GM11168 (cell line): ENCODE measurements around the gene FAM156A.
"Not testable (repeated sequence)": the region's sequence is repeated elsewhere in the genome, so short reads cannot be mapped to it uniquely, and the experiment has no call there.

ENCODE experiments used
- in situ Hi-C: fragments of 300-500 bp; cut with MboI; formaldehyde crosslinking; loops from one replicate; pipeline ENCODE4 v1.12.0; 2022; ENCODE audit warnings: low sequenced_read_pairs; ENCODE audit not compliant: unreplicated experiment

Gene FAM156A

GRCh38 chrX:52967922-52968321, 9.6 kb upstream of the FAM156A start:
- in situ Hi-C loops: not testable (repeated sequence)

GRCh38 chrX:52966993-52967738, 8.8 kb upstream of the FAM156A start:
- in situ Hi-C loops: not testable (repeated sequence)

DNA sequence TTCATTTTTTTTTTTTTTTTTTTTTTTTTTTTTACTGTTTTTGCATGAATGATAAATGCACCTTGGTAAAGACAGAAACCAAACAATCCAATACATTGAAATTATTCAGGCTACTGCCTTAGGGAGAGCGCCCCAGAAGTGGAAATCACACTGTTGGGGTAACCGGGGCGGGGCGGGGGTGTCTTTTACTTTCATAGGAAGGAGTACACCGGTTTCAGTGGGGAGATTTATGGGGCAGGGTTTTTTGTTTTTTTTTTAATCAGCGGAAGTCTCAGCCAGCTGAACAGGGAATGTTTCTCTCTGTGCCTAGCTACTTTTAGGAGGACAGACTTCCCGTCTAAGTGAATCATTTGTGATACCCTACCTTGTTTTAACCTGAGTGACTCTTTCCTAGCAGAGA, 643 bp upstream of the FAM156A start:
- in situ Hi-C loops: not testable (repeated sequence)

- in situ Hi-C loops: not testable (repeated sequence)
Measured at GRCh38 chrX:52949884-52950283, 8.4 kb downstream of the FAM156A start.

GRCh38 chrX:52949325-52949724, 9.0 kb downstream of the FAM156A start:
- in situ Hi-C loops: not testable (repeated sequence)

DNA sequence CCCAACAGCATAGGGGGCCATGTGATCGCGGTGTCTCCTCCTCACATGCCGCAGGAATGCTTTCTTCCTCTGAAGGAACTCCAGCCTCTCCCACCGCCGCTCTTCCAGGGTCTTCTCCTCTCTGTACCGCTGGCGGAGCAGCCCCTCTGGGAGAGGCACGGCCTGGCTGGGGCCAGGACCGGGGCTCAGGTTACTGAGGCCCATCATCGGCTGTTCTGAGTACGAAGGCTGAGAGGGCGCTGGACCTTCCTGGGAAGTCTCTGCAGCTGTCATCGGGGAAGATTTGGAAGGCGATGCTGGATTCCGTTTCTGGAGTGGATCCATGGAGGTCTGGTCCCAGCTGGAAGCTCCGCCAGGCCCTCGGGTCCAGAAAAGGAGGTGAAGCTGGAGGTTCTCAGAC, 10.1 kb downstream of the FAM156A start:
- in situ Hi-C loops: not testable (repeated sequence)

GRCh38 chrX:52947501-52947900, 10.8 kb downstream of the FAM156A start:
- in situ Hi-C loops: not testable (repeated sequence)

GRCh38 chrX:52945838-52946494, 12.4 kb downstream of the FAM156A start:
- in situ Hi-C loops: not testable (repeated sequence)

GRCh38 chrX:52941728-52942127, 16.6 kb downstream of the FAM156A start:
- in situ Hi-C loops: not testable (repeated sequence)

DNA sequence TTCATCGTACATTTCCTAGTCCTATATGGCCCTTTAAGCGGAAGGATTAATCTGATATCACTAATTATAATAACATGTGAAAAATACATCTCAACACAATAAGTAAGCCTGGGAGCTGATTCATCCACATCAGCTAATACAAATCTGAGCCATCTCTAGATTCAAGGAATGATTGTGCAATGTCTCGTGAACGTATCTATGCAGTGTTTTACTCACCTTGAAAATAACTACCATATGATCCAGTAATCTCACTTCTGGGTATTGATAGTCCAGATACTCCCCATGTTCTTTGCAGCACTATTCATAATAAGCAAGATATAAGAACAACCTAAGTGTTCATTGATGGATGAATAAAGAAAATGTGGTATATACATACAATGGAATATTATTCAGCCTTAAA, 17.6 kb downstream of the FAM156A start:
- in situ Hi-C loops: not testable (repeated sequence)

DNA sequence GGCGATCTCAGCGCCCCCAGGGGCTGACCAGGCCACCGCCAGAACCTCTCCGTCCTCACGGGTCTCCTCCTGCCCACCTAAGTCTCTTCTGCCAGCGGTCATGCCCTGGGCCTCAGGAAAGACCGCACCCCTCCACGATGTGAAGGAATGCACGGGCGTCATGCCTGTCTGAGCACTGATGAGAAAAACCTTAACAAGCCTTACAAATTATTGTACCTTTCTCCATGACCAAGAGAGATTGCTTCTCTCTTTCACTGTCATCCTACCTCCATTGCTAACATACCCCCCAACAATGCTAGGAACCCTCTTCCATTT, 22.9 kb downstream of the FAM156A start:
- in situ Hi-C loops: not testable (repeated sequence)

- in situ Hi-C loops: no loop called here
Measured at GRCh38 chrX:52934704-52935469, 23.4 kb downstream of the FAM156A start.

DNA sequence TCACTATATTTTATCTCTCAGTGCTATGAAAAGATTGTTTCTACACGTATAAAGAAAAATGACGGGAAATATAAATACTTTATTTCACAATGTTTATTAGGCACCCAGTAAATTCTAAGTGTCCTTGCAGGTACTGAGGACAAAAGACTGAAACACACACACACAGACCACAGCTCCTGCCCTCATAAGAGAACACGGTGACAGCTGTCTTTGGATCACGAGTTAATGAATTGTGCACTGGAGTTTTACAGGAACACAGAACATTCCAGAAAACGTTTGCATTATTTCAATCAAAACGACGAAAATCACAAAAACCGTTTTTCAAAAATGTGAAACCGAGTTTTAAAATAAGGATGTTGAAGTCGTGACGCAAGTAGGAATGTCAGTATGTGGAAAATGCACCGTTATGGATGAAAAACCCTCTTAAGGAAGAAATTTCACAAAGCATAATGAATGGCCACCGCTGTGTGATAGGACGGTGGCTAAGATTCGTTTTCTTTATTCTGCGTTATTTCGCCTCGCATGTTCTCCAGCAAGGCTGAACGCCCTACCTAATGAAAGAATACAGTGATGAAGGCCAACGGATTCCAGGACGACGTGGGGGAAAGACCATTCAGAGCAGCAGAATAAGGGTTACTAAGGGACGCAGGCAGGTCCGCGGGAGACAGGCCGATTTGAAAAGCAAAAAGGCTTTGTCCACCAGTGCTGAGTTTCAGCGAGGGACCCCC, 24.2 kb downstream of the FAM156A start:
- in situ Hi-C loops: no loop called here

DNA sequence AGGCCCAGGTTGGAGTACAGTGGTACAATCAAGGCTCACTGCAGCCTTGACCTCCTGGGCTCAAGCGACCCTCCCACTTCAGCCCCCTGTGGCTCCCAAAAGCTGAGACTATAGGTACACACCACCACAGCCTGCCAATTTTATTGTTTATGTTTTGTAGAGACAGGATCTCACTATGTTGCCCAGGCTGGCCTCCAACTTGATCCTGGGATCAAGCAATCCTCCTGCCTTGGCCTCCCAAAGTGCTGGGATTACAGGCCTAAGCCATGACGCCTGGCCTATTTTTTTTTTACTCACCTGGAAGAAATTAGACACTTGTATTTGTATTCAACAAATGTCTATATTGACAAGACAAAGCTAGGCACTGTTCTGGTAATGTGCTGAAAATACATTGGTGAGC, 25.1 kb downstream of the FAM156A start:
- in situ Hi-C loops: no loop called here

- in situ Hi-C loops: not testable (repeated sequence)
Measured at GRCh38 chrX:52930214-52930613, 28.1 kb downstream of the FAM156A start.

DNA sequence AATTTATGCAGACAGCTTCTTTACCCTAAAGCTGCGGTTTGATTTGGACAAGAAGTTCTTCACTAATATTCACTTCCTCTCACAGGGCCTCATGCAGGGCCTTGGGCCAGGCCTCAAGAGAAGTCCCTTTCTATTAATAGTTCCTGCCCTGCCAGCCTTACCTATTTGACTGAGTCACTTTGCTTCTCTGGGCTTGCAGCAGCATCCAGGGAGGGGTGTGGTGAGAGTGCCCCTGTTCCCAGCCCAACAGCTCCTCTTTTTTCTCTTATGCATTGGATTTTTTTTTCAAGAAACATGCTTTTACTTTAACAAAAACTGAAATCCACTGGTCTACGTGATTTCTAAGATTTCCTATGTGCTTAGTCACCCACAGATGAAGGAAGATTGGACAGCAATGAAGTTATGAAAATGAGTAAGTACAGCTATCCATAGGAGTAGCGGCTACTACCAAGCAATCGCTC, 34.5 kb downstream of the FAM156A start:
- in situ Hi-C loops: no loop called here

DNA sequence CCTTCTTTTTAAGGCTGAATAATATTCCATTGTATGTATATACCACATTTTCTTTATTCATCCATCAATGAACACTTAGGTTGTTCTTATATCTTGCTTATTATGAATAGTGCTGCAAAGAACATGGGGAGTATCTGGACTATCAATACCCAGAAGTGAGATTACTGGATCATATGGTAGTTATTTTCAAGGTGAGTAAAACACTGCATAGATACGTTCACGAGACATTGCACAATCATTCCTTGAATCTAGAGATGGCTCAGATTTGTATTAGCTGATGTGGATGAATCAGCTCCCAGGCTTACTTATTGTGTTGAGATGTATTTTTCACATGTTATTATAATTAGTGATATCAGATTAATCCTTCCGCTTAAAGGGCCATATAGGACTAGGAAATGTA, 43.6 kb downstream of the FAM156A start:
- in situ Hi-C loops: not testable (repeated sequence)

DNA sequence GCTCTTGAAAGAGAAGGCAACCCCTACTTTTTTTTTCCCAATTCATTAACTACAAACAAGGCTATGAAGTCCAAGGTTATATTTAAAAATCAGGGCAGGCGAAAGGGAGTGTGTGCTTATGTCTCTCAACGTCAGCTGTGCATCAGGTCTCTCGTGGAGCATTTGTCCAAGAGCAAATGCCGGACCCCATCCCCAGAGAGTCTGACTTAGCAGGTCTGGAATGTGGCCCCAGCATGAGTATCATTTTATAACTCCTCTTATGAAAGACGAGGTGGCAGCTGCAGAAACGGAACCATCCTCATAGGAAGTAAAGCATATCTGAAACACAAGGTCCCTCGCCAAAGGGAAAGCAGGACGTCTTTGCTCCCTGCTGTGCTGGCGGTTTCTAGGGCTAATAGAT, 44.6 kb downstream of the FAM156A start:
- in situ Hi-C loops: not testable (repeated sequence)

DNA sequence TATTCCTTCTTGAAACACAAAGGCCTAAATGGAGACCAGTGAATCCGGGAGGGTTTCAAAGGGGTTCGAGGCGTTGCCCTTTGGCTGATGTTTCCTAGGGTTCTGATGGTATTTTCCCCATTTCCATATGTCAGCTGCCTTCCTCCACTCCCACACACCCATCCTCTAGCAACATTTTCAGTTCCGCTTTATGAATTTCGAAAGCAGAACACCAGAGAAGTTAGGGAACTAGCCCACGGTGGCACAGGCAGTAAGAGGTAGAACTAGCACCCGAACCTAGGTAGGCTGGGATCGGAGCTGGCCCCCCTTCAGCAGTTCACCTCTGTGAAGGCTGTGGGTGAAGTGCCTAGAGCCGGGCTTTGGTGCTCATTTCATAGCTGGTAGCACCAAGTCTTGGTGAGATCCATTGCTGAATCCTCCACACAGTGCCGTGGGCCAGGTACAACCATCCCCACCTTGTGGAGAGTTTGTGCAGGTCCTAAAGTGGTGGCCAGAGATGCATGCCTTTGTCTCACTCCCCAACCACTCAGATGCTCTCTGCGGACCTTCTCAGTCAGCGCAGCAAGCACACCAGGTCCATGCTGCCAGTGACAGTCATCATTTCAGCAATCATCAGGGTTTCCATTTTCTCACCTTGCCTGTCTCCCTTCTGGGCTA, 48.9 kb downstream of the FAM156A start:
- in situ Hi-C loops: not testable (repeated sequence)

DNA sequence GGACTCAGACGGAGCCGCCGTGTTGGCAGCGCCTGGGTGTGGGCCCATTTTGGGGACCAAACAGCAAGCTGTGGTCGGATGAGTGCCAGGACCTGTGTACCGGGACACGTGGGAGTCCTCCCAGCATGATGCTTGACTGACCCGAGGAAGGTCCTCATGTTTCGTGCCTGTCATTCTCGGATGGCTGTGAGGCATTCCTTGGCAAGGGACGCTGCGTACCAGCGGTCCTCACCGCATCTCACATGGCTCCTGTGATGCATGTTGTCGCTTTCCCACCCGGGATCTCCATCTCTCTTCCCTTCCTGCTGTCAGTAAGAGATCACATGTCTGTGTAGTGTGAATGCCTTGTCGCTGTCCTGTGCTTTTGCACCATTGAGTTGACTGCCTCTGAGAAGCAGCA, 50.4 kb downstream of the FAM156A start:
- in situ Hi-C loops: not testable (repeated sequence)
